Measurements from ENCODE around the gene EVC. TPM values are rescaled to one million over a fixed set of nuclear protein-coding genes. Genes with fewer than 3 reads are reported as not detected.

EVC gene
- total and polyA plus RNA-seq, 2 donors (not counting 1 experiment from before 2014, with no cell fraction given) = 4.9 to 39.0 TPM

- Histone ChIP-seq H2AFZ (ENCODE audit: low read length) (no peak overlapping the region), H3K27ac (ENCODE audit: insufficient read depth, low read length) (no peak overlapping the region), H3K4me1 (ENCODE audit: control insufficient read depth, extremely low read depth, insufficient read depth, low read length) (peaks cover 14% of the 10 kb centered on the region), H3K4me2 (ENCODE audit: extremely low read depth, insufficient read depth, low read length) (no peak overlapping the region), H3K36me3 (ENCODE audit: control insufficient read depth, insufficient read depth, low read length) (peaks cover 4% of the 10 kb centered on the region), H4K20me1 (ENCODE audit: control insufficient read depth, extremely low read depth, insufficient read depth, low read length) (no peaks in the 10 kb centered on the region), H3K9me3 (ENCODE audit: control insufficient read depth, insufficient read depth, low read depth, low read length) (no peaks in the 10 kb centered on the region), H3K4me3 (replicated peaks in 1 of 4; ENCODE audit: control extremely low read depth in 1 of 4, insufficient read depth in 1 of 4, low read depth in 3 of 4, low read length in 4 of 4) (no peak overlapping the region), H3K9ac (ENCODE audit: insufficient read depth, low read length) (no peak overlapping the region), H3K79me2 (ENCODE audit: control insufficient read depth, insufficient read depth, low read length) (peaks cover 50% of the 10 kb centered on the region), H3K27me3 (ENCODE audit: control insufficient read depth, insufficient read depth, low read length) (no peaks in the 10 kb centered on the region)
- DNase-seq (ENCODE audit: low read depth in 2 of 2) = no peak
- no peak for TF ChIP-seq EZH2 (IDR thresholded peaks at IDR 0.05; ENCODE audit: low read length, missing control alignments)
- TF ChIP-seq CTCF (conservative IDR thresholded peaks at IDR 0.05 in 1 of 2, IDR thresholded peaks at IDR 0.05 in 1 of 2; ENCODE audit: low read depth in 1 of 2, low read length in 2 of 2) = no peak
Measured at GRCh38 chr4:5719350-5720055, 8.5 kb downstream of the EVC start.

GRCh38 chr4:5720157-5720850 is 9.3 kb downstream of the EVC start:
- H3K9ac ChIP-seq (ENCODE audit: insufficient read depth, low read length) = no peak overlapping the region
- no peak for DNase-seq (ENCODE audit: low read depth in 2 of 2)
- peaks cover 4% of the 10 kb centered on the region for H3K36me3 ChIP-seq (ENCODE audit: control insufficient read depth, insufficient read depth, low read length)
- peaks cover 49% of the 10 kb centered on the region for H3K79me2 ChIP-seq (ENCODE audit: control insufficient read depth, insufficient read depth, low read length)
- no peak overlapping the region for H3K4me3 ChIP-seq (replicated peaks in 1 of 4; ENCODE audit: control extremely low read depth in 1 of 4, insufficient read depth in 1 of 4, low read depth in 3 of 4, low read length in 4 of 4)
- no peaks in the 10 kb centered on the region for H4K20me1 ChIP-seq (ENCODE audit: control insufficient read depth, extremely low read depth, insufficient read depth, low read length)
- no peak overlapping the region for H3K4me2 ChIP-seq (ENCODE audit: extremely low read depth, insufficient read depth, low read length)
- H2AFZ ChIP-seq (ENCODE audit: low read length) = no peak overlapping the region
- H3K9me3 ChIP-seq (ENCODE audit: control insufficient read depth, insufficient read depth, low read depth, low read length) = no peaks in the 10 kb centered on the region
- no peak for TF ChIP-seq EZH2 (IDR thresholded peaks at IDR 0.05; ENCODE audit: low read length, missing control alignments)
- no peak for TF ChIP-seq CTCF (conservative IDR thresholded peaks at IDR 0.05 in 1 of 2, IDR thresholded peaks at IDR 0.05 in 1 of 2; ENCODE audit: low read depth in 1 of 2, low read length in 2 of 2)
- H3K4me1 ChIP-seq (ENCODE audit: control insufficient read depth, extremely low read depth, insufficient read depth, low read length) = peaks cover 14% of the 10 kb centered on the region
- H3K27ac ChIP-seq (ENCODE audit: insufficient read depth, low read length) = no peak overlapping the region
- no peaks in the 10 kb centered on the region for H3K27me3 ChIP-seq (ENCODE audit: control insufficient read depth, insufficient read depth, low read length)

- Histone ChIP-seq H3K4me3 (replicated peaks in 1 of 4; ENCODE audit: control extremely low read depth in 1 of 4, insufficient read depth in 1 of 4, low read depth in 3 of 4, low read length in 4 of 4) (no peak overlapping the region), H3K36me3 (ENCODE audit: control insufficient read depth, insufficient read depth, low read length) (peaks cover 5% of the 10 kb centered on the region), H3K4me1 (ENCODE audit: control insufficient read depth, extremely low read depth, insufficient read depth, low read length) (peaks cover 14% of the 10 kb centered on the region), H3K27ac (ENCODE audit: insufficient read depth, low read length) (no peak overlapping the region), H3K27me3 (ENCODE audit: control insufficient read depth, insufficient read depth, low read length) (no peaks in the 10 kb centered on the region), H3K4me2 (ENCODE audit: extremely low read depth, insufficient read depth, low read length) (no peak overlapping the region), H2AFZ (ENCODE audit: low read length) (no peak overlapping the region), H4K20me1 (ENCODE audit: control insufficient read depth, extremely low read depth, insufficient read depth, low read length) (no peaks in the 10 kb centered on the region), H3K79me2 (ENCODE audit: control insufficient read depth, insufficient read depth, low read length) (peaks cover 48% of the 10 kb centered on the region), H3K9me3 (ENCODE audit: control insufficient read depth, insufficient read depth, low read depth, low read length) (no peaks in the 10 kb centered on the region), H3K9ac (ENCODE audit: insufficient read depth, low read length) (no peak overlapping the region)
- TF ChIP-seq EZH2 (IDR thresholded peaks at IDR 0.05; ENCODE audit: low read length, missing control alignments) (no peak), CTCF (conservative IDR thresholded peaks at IDR 0.05 in 1 of 2, IDR thresholded peaks at IDR 0.05 in 1 of 2; ENCODE audit: low read depth in 1 of 2, low read length in 2 of 2) (no peak)
- DNase-seq (ENCODE audit: low read depth in 2 of 2) = no peak
Measured at GRCh38 chr4:5720980-5721379, 10.0 kb downstream of the EVC start.

Data from fibroblast of lung (primary cell).